Stimulated activated CD8-positive, alpha-beta memory T cell treated with anti-CD3 and anti-CD28 coated beads, Interleukin-7, amount 100 ng/mL, for 24 hours (primary cell): ENCODE measurements around the gene MAP3K5.

Experiments
- DNase-seq: peaks from one replicate; pipeline ENCODE4 v3.0.0-alpha.2; 2020; ENCODE audit warnings: low read depth

MAP3K5 gene

GRCh38 chr6:136571065-136571464 lies 221.2 kb downstream of the MAP3K5 start:
- no peak for DNase-seq

- DNase-seq: no peak
Measured at GRCh38 chr6:136568129-136568528, 224.1 kb downstream of the MAP3K5 start.

- no peak for DNase-seq
Measured at GRCh38 chr6:136567688-136568087, 224.6 kb downstream of the MAP3K5 start.

- no peak for DNase-seq
Measured at GRCh38 chr6:136566851-136567250, 225.4 kb downstream of the MAP3K5 start.

GRCh38 chr6:136566007-136566487 lies 226.2 kb downstream of the MAP3K5 start:
- no peak for DNase-seq

- no peak for DNase-seq
Measured at GRCh38 chr6:136564180-136564579, 228.1 kb downstream of the MAP3K5 start.

GRCh38 chr6:136563386-136564152 lies 228.7 kb downstream of the MAP3K5 start:
- no peak for DNase-seq

- no peak for DNase-seq
Measured at GRCh38 chr6:136562211-136562610, 230.1 kb downstream of the MAP3K5 start.

- DNase-seq: no peak
Measured at GRCh38 chr6:136553166-136553787, 239.0 kb downstream of the MAP3K5 start.

GRCh38 chr6:136552054-136552453 lies 240.2 kb downstream of the MAP3K5 start:
- DNase-seq: no peak

- no peak for DNase-seq
Measured at GRCh38 chr6:136551103-136551502, 241.2 kb downstream of the MAP3K5 start.

GRCh38 chr6:136550330-136551071 lies 241.8 kb downstream of the MAP3K5 start, which contains the start of gene MAP7:
MAP7 (minus strand) TSS chr6:136550422; CDS start chr6:136550408, 14 bp downstream.
- DNase-seq: peak; percentile 22

- no peak for DNase-seq
Measured at GRCh38 chr6:136550045-136550329, 242.3 kb downstream of the MAP3K5 start.

GRCh38 chr6:136549300-136550044 lies 242.8 kb downstream of the MAP3K5 start:
- no peak for DNase-seq

- no peak for DNase-seq
Measured at GRCh38 chr6:136548582-136549299, 243.5 kb downstream of the MAP3K5 start.

GRCh38 chr6:136547871-136548270 lies 244.4 kb downstream of the MAP3K5 start:
- no peak for DNase-seq

- DNase-seq: no peak
Measured at GRCh38 chr6:136547336-136547735, 244.9 kb downstream of the MAP3K5 start.

GRCh38 chr6:136546331-136546730 lies 245.9 kb downstream of the MAP3K5 start:
- no peak for DNase-seq

GRCh38 chr6:136544326-136544725 lies 248.0 kb downstream of the MAP3K5 start:
- DNase-seq: no peak

GRCh38 chr6:136541395-136541794 lies 250.9 kb downstream of the MAP3K5 start:
- no peak for DNase-seq

- no peak for DNase-seq
Measured at GRCh38 chr6:136539967-136540652, 252.2 kb downstream of the MAP3K5 start.
